ENCODE data around the gene DNHD1.
A peak's percentile ranks its signal among the peaks of the same experiment; 100 is the strongest.

Gene DNHD1

GRCh38 chr11:6455070-6455469 lies 42.0 kb upstream of the DNHD1 start:
- no peak for DNase-seq
- Histone ChIP-seq H2AFZ (ENCODE audit: insufficient read depth, low read length, poor library complexity) (no peak overlapping the region), H2BK5ac (ENCODE audit: low read depth, low read length, poor library complexity) (no peak overlapping the region), H2BK120ac (ENCODE audit: insufficient read depth, low read length, poor library complexity) (no peak overlapping the region), H3K4me2 (ENCODE audit: low read length) (no peak overlapping the region), H4K8ac (ENCODE audit: low read depth, low read length) (no peak overlapping the region), H3K18ac (ENCODE audit: low read length) (no peak overlapping the region), H3K36me3 (ENCODE audit: control insufficient read depth in 1 of 2, insufficient read depth in 2 of 2, low read length in 2 of 2) (peaks cover 31 to 43% of the 10 kb centered on the region in 2 experiments), H3K9me3 (ENCODE audit: insufficient read depth, low read depth, low read length) (peaks cover 3% of the 10 kb centered on the region), H4K91ac (ENCODE audit: low read depth, low read length) (no peak overlapping the region), H3K23ac (ENCODE audit: low read length) (no peak overlapping the region), H3K79me1 (ENCODE audit: low read length) (no peaks in the 10 kb centered on the region), H3K27ac (ENCODE audit: low read depth, low read length) (no peak overlapping the region), H3K4ac (ENCODE audit: low read depth, low read length) (no peak overlapping the region), H3K27me3 (ENCODE audit: insufficient read depth, low read length) (no peaks in the 10 kb centered on the region), H2BK12ac (ENCODE audit: low read length) (no peak overlapping the region), H3K9ac (ENCODE audit: low read length) (no peak overlapping the region), H3K79me2 (ENCODE audit: control insufficient read depth, insufficient read depth, low read length, poor library complexity) (no peaks in the 10 kb centered on the region), H3K4me1 (ENCODE audit: control insufficient read depth in 1 of 2, insufficient read depth in 2 of 2, low read length in 2 of 2) (peaks cover 0 to 3% of the 10 kb centered on the region in 2 experiments), H3K14ac (ENCODE audit: low read length) (no peak overlapping the region), H4K12ac (ENCODE audit: low read depth, low read length) (no peak overlapping the region), H2AK5ac (ENCODE audit: low read length) (no peak overlapping the region), H3K4me3 (ENCODE audit: low read depth, low read length) (no peak overlapping the region)
- WGBS (ENCODE audit: extremely low coverage, insufficient coverage, insufficient read length): no CpG with 5 or more reads among the region's 2 CpGs

GRCh38 chr11:6456361-6457073 lies 40.6 kb upstream of the DNHD1 start:
- no peak overlapping the region for H2BK120ac ChIP-seq (ENCODE audit: insufficient read depth, low read length, poor library complexity)
- H3K4me1 ChIP-seq (ENCODE audit: control insufficient read depth in 1 of 2, insufficient read depth in 2 of 2, low read length in 2 of 2): peaks cover 0 to 3% of the 10 kb centered on the region in 2 experiments
- no peak overlapping the region for H3K18ac ChIP-seq (ENCODE audit: low read length)
- H3K79me1 ChIP-seq (ENCODE audit: low read length): no peaks in the 10 kb centered on the region
- no peak overlapping the region for H3K4me2 ChIP-seq (ENCODE audit: low read length)
- no peak overlapping the region for H3K27ac ChIP-seq (ENCODE audit: low read depth, low read length)
- H2AK5ac ChIP-seq (ENCODE audit: low read length): no peak overlapping the region
- no peak overlapping the region for H3K4ac ChIP-seq (ENCODE audit: low read depth, low read length)
- no CpG with 5 or more reads among the region's 56 CpGs for WGBS (ENCODE audit: extremely low coverage, insufficient coverage, insufficient read length)
- H3K14ac ChIP-seq (ENCODE audit: low read length): no peak overlapping the region
- H3K9me3 ChIP-seq (ENCODE audit: insufficient read depth, low read depth, low read length): peaks cover 3% of the 10 kb centered on the region
- DNase-seq: no peak
- peak overlapping the region; percentile 30 for H3K4me3 ChIP-seq (ENCODE audit: low read depth, low read length)
- H3K36me3 ChIP-seq (ENCODE audit: control insufficient read depth in 1 of 2, insufficient read depth in 2 of 2, low read length in 2 of 2): peaks cover 25 to 32% of the 10 kb centered on the region in 2 experiments
- no peak overlapping the region for H3K9ac ChIP-seq (ENCODE audit: low read length)
- no peak overlapping the region for H2AFZ ChIP-seq (ENCODE audit: insufficient read depth, low read length, poor library complexity)
- no peak overlapping the region for H2BK12ac ChIP-seq (ENCODE audit: low read length)
- no peak overlapping the region for H3K23ac ChIP-seq (ENCODE audit: low read length)
- no peak overlapping the region for H4K12ac ChIP-seq (ENCODE audit: low read depth, low read length)
- no peak overlapping the region for H2BK5ac ChIP-seq (ENCODE audit: low read depth, low read length, poor library complexity)
- H3K27me3 ChIP-seq (ENCODE audit: insufficient read depth, low read length): no peaks in the 10 kb centered on the region
- no peak overlapping the region for H4K8ac ChIP-seq (ENCODE audit: low read depth, low read length)
- H3K79me2 ChIP-seq (ENCODE audit: control insufficient read depth, insufficient read depth, low read length, poor library complexity): no peaks in the 10 kb centered on the region
- H4K91ac ChIP-seq (ENCODE audit: low read depth, low read length): no peak overlapping the region

- Histone ChIP-seq H3K18ac (ENCODE audit: low read length) (no peak overlapping the region), H3K4me2 (ENCODE audit: low read length) (no peak overlapping the region), H3K4me1 (ENCODE audit: control insufficient read depth in 1 of 2, insufficient read depth in 2 of 2, low read length in 2 of 2) (peaks cover 0 to 3% of the 10 kb centered on the region in 2 experiments), H2AFZ (ENCODE audit: insufficient read depth, low read length, poor library complexity) (no peak overlapping the region), H3K23ac (ENCODE audit: low read length) (no peak overlapping the region), H3K27ac (ENCODE audit: low read depth, low read length) (no peak overlapping the region), H3K4me3 (ENCODE audit: low read depth, low read length) (no peak overlapping the region), H3K79me1 (ENCODE audit: low read length) (no peaks in the 10 kb centered on the region), H4K91ac (ENCODE audit: low read depth, low read length) (no peak overlapping the region), H2AK5ac (ENCODE audit: low read length) (no peak overlapping the region), H3K9ac (ENCODE audit: low read length) (no peak overlapping the region), H2BK120ac (ENCODE audit: insufficient read depth, low read length, poor library complexity) (no peak overlapping the region), H3K4ac (ENCODE audit: low read depth, low read length) (no peak overlapping the region), H4K8ac (ENCODE audit: low read depth, low read length) (no peak overlapping the region), H3K14ac (ENCODE audit: low read length) (no peak overlapping the region), H4K12ac (ENCODE audit: low read depth, low read length) (no peak overlapping the region), H2BK12ac (ENCODE audit: low read length) (no peak overlapping the region), H3K9me3 (ENCODE audit: insufficient read depth, low read depth, low read length) (peaks cover 3% of the 10 kb centered on the region), H3K36me3 (ENCODE audit: control insufficient read depth in 1 of 2, insufficient read depth in 2 of 2, low read length in 2 of 2) (peaks cover 25 to 32% of the 10 kb centered on the region in 2 experiments), H3K79me2 (ENCODE audit: control insufficient read depth, insufficient read depth, low read length, poor library complexity) (no peaks in the 10 kb centered on the region), H2BK5ac (ENCODE audit: low read depth, low read length, poor library complexity) (no peak overlapping the region), H3K27me3 (ENCODE audit: insufficient read depth, low read length) (no peaks in the 10 kb centered on the region)
- DNase-seq: no peak
- WGBS (ENCODE audit: extremely low coverage, insufficient coverage, insufficient read length): no CpG with 5 or more reads among the region's 26 CpGs
Measured at GRCh38 chr11:6457581-6458320, 39.3 kb upstream of the DNHD1 start.

GRCh38 chr11:6458352-6459098 lies 38.6 kb upstream of the DNHD1 start:
- Histone ChIP-seq H3K18ac (ENCODE audit: low read length) (no peak overlapping the region), H3K4me1 (ENCODE audit: control insufficient read depth in 1 of 2, insufficient read depth in 2 of 2, low read length in 2 of 2) (peaks cover 0 to 3% of the 10 kb centered on the region in 2 experiments), H3K27me3 (ENCODE audit: insufficient read depth, low read length) (no peaks in the 10 kb centered on the region), H2AFZ (ENCODE audit: insufficient read depth, low read length, poor library complexity) (no peak overlapping the region), H3K4ac (ENCODE audit: low read depth, low read length) (no peak overlapping the region), H2AK5ac (ENCODE audit: low read length) (no peak overlapping the region), H3K4me2 (ENCODE audit: low read length) (no peak overlapping the region), H3K9me3 (ENCODE audit: insufficient read depth, low read depth, low read length) (peaks cover 3% of the 10 kb centered on the region), H3K14ac (ENCODE audit: low read length) (no peak overlapping the region), H2BK5ac (ENCODE audit: low read depth, low read length, poor library complexity) (no peak overlapping the region), H2BK12ac (ENCODE audit: low read length) (no peak overlapping the region), H2BK120ac (ENCODE audit: insufficient read depth, low read length, poor library complexity) (no peak overlapping the region), H3K23ac (ENCODE audit: low read length) (no peak overlapping the region), H3K36me3 (ENCODE audit: control insufficient read depth in 1 of 2, insufficient read depth in 2 of 2, low read length in 2 of 2) (peaks cover 27 to 35% of the 10 kb centered on the region in 2 experiments), H3K27ac (ENCODE audit: low read depth, low read length) (no peak overlapping the region), H3K4me3 (ENCODE audit: low read depth, low read length) (no peak overlapping the region), H3K79me1 (ENCODE audit: low read length) (no peaks in the 10 kb centered on the region), H4K12ac (ENCODE audit: low read depth, low read length) (no peak overlapping the region), H3K79me2 (ENCODE audit: control insufficient read depth, insufficient read depth, low read length, poor library complexity) (no peaks in the 10 kb centered on the region), H4K8ac (ENCODE audit: low read depth, low read length) (no peak overlapping the region), H4K91ac (ENCODE audit: low read depth, low read length) (no peak overlapping the region), H3K9ac (ENCODE audit: low read length) (no peak overlapping the region)
- no peak for DNase-seq
- no CpG with 5 or more reads among the region's 2 CpGs for WGBS (ENCODE audit: extremely low coverage, insufficient coverage, insufficient read length)

Measured in trophoblast cell (in vitro differentiated cells and primary cell).